Cardiac fibroblast (primary cell): ENCODE measurements around the gene IPO4.

Source experiments
- DNase-seq, 2 donors: peaks; one replicate each; pipeline versions ENCODE4 v3.0.0 to v3.0.0-alpha.2; 2010; ENCODE audit warnings: low read depth in 2 of 2
- H3K4me3 ChIP-seq, 2 donors: replicated peaks in 1 of 2; 1 replicate in 1 of 2; 2 replicates in 1 of 2; pipeline ENCODE4 v1.5.1; 2011; ENCODE audit warnings: low read depth in 2 of 2, low read length in 2 of 2, mild to moderate bottlenecking in 2 of 2, moderate library complexity in 1 of 2
- CTCF ChIP-seq: IDR thresholded peaks from one replicate; pipeline ENCODE4 v1.5.1; 2011; ENCODE audit warnings: low read depth, mild to moderate bottlenecking, low read length, inconsistent platforms

Gene IPO4

DNA sequence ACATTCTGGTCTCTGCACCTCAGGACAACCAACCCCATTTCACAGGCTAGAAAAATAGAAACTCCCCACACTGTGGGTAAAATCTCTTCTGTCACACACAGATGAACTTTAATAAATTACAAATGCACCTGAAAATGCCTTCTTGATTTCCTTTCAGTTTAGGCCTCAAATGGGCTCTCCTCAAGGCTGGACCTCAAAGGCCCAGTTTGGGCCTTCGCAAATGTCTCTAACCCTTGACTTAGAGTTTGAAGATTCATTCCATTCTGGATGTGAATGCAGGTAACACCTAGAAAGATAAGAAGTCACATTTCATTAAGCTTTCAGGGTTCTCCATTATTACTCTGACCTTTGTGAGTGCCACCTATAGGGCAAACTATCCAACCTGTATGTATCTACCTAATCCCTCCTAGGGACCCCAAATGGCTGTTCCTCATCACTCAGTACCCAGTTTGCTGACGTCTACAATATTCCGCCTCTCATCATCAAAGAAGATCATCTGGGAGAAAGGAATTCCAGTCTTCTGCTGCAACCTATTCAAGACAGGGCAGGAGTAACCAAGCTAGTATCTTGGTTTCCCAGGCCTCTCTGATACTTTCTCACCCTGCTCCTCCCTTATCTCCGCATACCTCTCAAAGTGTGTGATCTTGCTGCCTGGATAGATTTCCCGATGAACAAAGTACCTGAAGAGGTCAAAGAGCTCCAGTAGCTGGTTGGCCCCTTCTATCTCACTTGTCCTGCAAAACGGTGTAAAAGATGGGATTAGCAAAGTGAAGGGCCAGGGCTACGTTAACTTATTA, 25.4 kb upstream of the IPO4 start:
- TF ChIP-seq CTCF = no peak
- DNase-seq = no peak
- peak overlapping the region in 1 of 2 donors; percentile 81 for H3K4me3 ChIP-seq

- peak within 1 kb of the TSS; percentile 79 to 81 for H3K4me3 ChIP-seq
- peak; percentile 99 for DNase-seq
- TF ChIP-seq CTCF = peak; percentile 22
Observed at GRCh38 chr14:24212924-24213865, 24.6 kb upstream of the IPO4 start, which contains the start of gene CHMP4A. Gene CHMP4A (minus strand): TSS chr14:24213488. CDS start chr14:24213439, 49 bp downstream.

- TF ChIP-seq CTCF = no peak
- no peak for DNase-seq
- no peak overlapping the region for H3K4me3 ChIP-seq
Observed at GRCh38 chr14:24211311-24211710, 22.7 kb upstream of the IPO4 start.

DNA sequence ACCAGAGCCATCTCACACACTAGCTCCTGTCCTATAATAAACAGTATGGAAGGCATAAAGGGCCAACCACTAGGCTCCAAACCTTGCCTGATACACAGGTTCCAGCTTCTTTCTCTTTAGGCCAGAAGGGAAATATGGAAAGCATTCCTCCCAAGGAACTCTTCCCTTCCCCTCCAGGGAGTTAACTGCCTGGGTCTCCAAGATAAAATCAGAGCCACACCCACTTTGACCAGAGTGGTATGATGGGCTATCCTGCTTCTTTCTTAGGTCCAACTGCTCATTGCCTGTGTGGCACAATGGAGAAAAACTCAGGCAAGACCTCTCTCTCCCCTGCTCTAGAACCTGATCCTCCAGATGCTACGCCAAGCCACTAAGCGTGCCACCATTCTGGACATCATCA, 19.0 kb upstream of the IPO4 start:
- no peak for DNase-seq
- no peak overlapping the region for H3K4me3 ChIP-seq
- TF ChIP-seq CTCF = no peak

DNA sequence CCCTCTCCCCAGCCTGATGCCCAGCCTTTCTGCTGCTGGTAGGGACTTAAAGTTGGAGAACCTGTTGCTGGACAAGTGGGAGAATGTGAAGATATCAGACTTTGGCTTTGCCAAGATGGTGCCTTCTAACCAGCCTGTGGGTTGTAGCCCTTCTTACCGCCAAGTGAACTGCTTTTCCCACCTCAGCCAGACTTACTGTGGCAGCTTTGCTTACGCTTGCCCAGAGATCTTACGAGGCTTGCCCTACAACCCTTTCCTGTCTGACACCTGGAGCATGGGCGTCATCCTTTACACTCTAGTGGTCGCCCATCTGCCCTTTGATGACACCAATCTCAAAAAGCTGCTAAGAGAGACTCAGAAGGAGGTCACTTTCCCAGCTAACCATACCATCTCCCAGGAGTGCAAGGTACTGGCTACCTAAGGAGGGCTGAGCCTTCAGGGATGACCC, 18.5 kb upstream of the IPO4 start:
- TF ChIP-seq CTCF = no peak
- no peak overlapping the region for H3K4me3 ChIP-seq
- no peak for DNase-seq

DNA sequence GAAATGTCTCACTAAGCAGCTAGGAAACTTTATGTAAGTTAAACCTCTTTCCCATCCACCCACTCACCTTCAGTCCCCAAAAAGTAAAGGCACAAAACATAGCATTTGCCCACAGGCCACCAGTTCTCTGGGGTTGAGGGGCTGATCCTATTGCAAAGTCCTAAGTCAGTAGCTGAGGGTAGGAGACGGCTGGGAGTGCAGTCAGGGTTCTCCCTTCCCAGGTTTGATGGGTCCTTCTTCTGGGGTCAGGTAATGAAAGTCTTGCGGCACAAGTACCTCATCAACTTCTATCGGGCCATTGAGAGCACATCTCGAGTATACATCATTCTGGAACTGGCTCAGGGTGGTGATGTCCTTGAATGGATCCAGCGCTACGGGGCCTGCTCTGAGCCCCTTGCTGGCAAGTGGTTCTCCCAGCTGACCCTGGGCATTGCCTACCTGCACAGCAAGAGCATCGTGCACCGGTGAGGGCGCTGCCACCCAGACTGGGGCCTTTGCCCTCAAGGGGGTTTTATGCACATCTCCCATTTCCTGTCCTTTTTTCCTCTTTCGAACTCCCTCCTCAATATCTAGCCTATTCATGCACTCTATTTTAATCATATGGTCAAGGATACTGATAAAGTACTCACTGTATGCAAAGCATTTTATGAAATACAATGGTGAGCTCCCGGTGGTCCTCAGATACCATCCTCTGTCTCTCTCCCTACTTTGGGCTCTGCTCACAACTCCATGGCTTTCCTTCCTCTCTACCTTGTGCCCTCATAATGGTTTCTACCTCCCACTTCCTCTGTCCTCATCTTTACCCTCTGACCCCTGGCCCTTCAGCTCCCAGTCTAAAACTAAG, 17.9 kb upstream of the IPO4 start:
- DNase-seq = no peak
- no peak for TF ChIP-seq CTCF
- H3K4me3 ChIP-seq = no peak overlapping the region
